Measurements from ENCODE around the gene OGFOD1. TPM values are rescaled to one million over a fixed set of nuclear protein-coding genes. Genes with fewer than 3 reads are reported as not detected.

The OGFOD1 gene
- total RNA-seq (2016; rRNA removed; fragmentation: Illumina TruSeq; extraction: Trizol) (81.3 and 160 TPM in 2 replicates), polyA plus RNA-seq (2011; rRNA removed) (31.1 and 35.2 TPM in 2 replicates), polyA minus RNA-seq (2011; rRNA and poly(A)+ RNA removed; ENCODE audit: low replicate concordance) (28.6 and 57.3 TPM in 2 replicates), Bru-seq, nascent RNA (percentile 93 among the genes with signal in this experiment), BruChase-seq, experiment 1, labeled RNA remaining after a 6-hour chase (percentile 93 among the genes with signal in this experiment), BruChase-seq, experiment 2, labeled RNA remaining after a 2-hour chase (percentile 93 among the genes with signal in this experiment)
- total RNA-seq (2016; cell fraction: cytosol; rRNA removed; fragmentation: Illumina TruSeq; extraction: Trizol; ENCODE audit: low read depth) = 6.6 and 8.4 TPM in 2 replicates
- total RNA-seq (2016; cell fraction: insoluble cytoplasmic fraction; rRNA removed; fragmentation: Illumina TruSeq; extraction: Trizol) = 86.8 and 157 TPM in 2 replicates
- total RNA-seq (2016; cell fraction: membrane; rRNA removed; fragmentation: Illumina TruSeq; extraction: Trizol) = 20.3 and 27.2 TPM in 2 replicates
- total RNA-seq (2016; cell fraction: nucleus; rRNA removed; fragmentation: Illumina TruSeq; extraction: Trizol) = 53.7 and 58.7 TPM in 2 replicates
- 20.7 and 32.8 TPM in 2 replicates for polyA plus RNA-seq (2011; cell fraction: cytosol; rRNA removed)
- 11.1 and 14.6 TPM in 2 replicates for polyA plus RNA-seq (2011; cell fraction: nucleus; rRNA removed)
- polyA plus RNA-seq (2012) = 44.7 and 68.7 TPM in 2 replicates
- polyA plus RNA-seq (2016; cell fraction: cytosol; fragmentation: Illumina TruSeq; extraction: Trizol; ENCODE audit: low read depth) = 6.1 and 7.5 TPM in 2 replicates
- 139 and 141 TPM in 2 replicates for polyA plus RNA-seq (2016; cell fraction: insoluble cytoplasmic fraction; fragmentation: Illumina TruSeq; extraction: Trizol; ENCODE audit: low read depth)
- polyA plus RNA-seq (2016; cell fraction: membrane; fragmentation: Illumina TruSeq; extraction: Trizol; ENCODE audit: low read depth) = 14.8 and 18.5 TPM in 2 replicates
- polyA plus RNA-seq (2016; cell fraction: nucleus; fragmentation: Illumina TruSeq; extraction: Trizol; ENCODE audit: insufficient read depth, low read depth) = 48.7 and 52.3 TPM in 2 replicates
- polyA minus RNA-seq (2011; cell fraction: cytosol; rRNA and poly(A)+ RNA removed) = 24.4 and 40.4 TPM in 2 replicates
- 61.2 and 74.1 TPM in 2 replicates for polyA minus RNA-seq (2011; cell fraction: nucleus; rRNA and poly(A)+ RNA removed)
- long read RNA-seq, experiment 1, full-length matches to known transcripts = 60 of 77 reads
- long read RNA-seq, experiment 1, partial matches to known transcripts = 9 of 77 reads
- long read RNA-seq, experiment 1, other reads (novel, unspliced or antisense) = 8 of 77 reads
- long read RNA-seq, experiment 2, full-length matches to known transcripts = 84 of 195 reads
- long read RNA-seq, experiment 2, partial matches to known transcripts = 100 of 195 reads
- long read RNA-seq, experiment 2, other reads (novel, unspliced or antisense) = 11 of 195 reads

DNA sequence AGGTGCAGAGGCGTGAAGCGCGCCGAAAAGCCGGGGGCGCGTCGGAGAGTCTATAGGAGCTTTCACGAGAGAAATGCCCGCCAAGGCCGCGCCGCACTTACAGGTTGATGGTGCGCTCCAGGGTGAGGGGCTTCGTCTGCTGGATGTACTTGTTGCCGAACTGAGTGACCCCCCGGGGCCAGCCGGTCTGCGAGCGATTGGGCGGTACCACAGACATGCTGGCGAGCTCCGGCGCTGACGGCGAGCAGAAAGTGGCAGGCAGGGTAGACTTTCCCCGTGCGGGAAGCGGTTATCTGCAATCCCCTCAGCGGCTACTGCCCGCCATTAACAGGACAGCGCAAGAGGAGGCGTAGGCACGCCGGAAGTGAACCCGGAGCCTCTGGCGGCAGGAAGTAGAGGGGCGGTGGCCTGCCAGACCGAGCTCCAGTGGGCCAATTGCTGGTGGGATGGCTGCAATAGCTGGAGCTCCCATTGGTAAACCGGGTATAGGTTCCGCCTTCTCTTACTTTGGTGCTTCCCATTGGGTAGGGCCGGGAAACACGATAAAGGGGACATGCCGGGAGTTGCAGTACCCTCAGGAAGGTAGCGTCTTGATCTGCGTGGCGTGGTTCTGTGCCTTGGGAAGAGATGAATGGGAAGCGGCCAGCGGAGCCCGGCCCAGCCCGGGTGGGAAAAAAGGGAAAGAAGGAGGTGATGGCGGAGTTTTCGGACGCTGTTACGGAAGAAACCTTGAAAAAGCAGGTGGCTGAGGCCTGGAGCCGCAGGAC is at the start of gene OGFOD1, which contains the start of gene NUDT21:
Gene OGFOD1, plus strand, starts transcription at position 569 of the 767 bp plus-strand sequence. Its CDS starts 59 bp downstream, at position 628.
Gene NUDT21, minus strand, starts transcription at position 347 of the 767 bp plus-strand sequence. Its CDS starts 130 bp downstream, at position 217.
- Histone ChIP-seq H3K27ac (ENCODE audit: extremely low read length, insufficient read depth, low read length) (peak within 1 kb of the TSS; percentile 87), H3K9ac (ENCODE audit: insufficient read depth, low read depth, low read length) (peak within 1 kb of the TSS; percentile 89), H3K9me3 (ENCODE audit: low read length) (no peaks in the 10 kb centered on the region), H3K4me3 (replicated peaks in 1 of 3; ENCODE audit: insufficient read depth in 1 of 3, low read depth in 2 of 3, low read length in 3 of 3) (peak within 1 kb of the TSS; percentile 93 to 97 (median 96)), H3K4me1 (ENCODE audit: insufficient read depth, low read length) (peaks cover 48% of the 10 kb centered on the region), H3K79me2 (ENCODE audit: insufficient read depth, low read length) (peaks cover 69% of the 10 kb centered on the region), H3K36me3 (replicated peaks in 1 of 2; ENCODE audit: control insufficient read depth in 1 of 2, insufficient read depth in 2 of 2, low read length in 2 of 2) (peaks cover 8 to 45% of the 10 kb centered on the region in 2 experiments), H2AFZ (ENCODE audit: low read length) (peak within 1 kb of the TSS; percentile 45), H4K20me1 (ENCODE audit: insufficient read depth, low read length) (peaks cover 30% of the 10 kb centered on the region), H3K4me2 (ENCODE audit: low read depth, low read length) (peak within 1 kb of the TSS; percentile 83), H3K27me3 (ENCODE audit: control insufficient read depth in 1 of 2, insufficient read depth in 2 of 2, low read length in 2 of 2) (no peaks in the 10 kb centered on the region; a peak in 1 of 5 replicates)
- WGBS (ENCODE audit: low lambda C conversion rate) = 1% methylated on average over 47 of the region's 56 CpGs
- peak; percentile 99 for DNase-seq (ENCODE audit: low spot score)
- BruUV-seq (replicated peaks) = no TSS peak
- in situ Hi-C loops (cut with HindIII; ENCODE audit: extremely low pct_ligation_motif_present, low pct_unique_long_range_greater_than_20kb) (no loop called here), intact Hi-C loops (cut with micrococcal nuclease; ENCODE audit: unreplicated experiment) (loop anchor here (2.0 to 5.0 kb wide), 3 partner anchors 26 to 69 kb away; partner anchors contain the start of gene AMFR)
- FAIRE-seq = peak; percentile 79
- peak; percentile 98 for ATAC-seq
- ChIA-PET CTCF (ENCODE audit: low intra/inter-chr PET ratio, low total read pairs) (no interaction called here), POLR2A (interaction anchor here (0.6 to 2.2 kb wide), 26 partner anchors 9 to 389 kb away, joined by 3 to 27 read pairs (median 4); partner anchors contain the start of genes AMFR and MT2A)
- TF ChIP-seq, protein P1, sequence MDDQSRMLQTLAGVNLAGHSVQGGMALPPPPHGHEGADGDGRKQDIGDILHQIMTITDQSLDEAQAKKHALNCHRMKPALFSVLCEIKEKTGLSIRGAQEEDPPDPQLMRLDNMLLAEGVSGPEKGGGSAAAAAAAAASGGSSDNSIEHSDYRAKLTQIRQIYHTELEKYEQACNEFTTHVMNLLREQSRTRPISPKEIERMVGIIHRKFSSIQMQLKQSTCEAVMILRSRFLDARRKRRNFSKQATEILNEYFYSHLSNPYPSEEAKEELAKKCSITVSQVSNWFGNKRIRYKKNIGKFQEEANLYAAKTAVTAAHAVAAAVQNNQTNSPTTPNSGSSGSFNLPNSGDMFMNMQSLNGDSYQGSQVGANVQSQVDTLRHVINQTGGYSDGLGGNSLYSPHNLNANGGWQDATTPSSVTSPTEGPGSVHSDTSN (CRISPR knock-in tag; IDR thresholded peaks at IDR 0.05; ENCODE audit: borderline replicate concordance) = no peak
- TF ChIP-seq SIN3A (IDR thresholded peaks at IDR 0.05; ENCODE audit: borderline replicate concordance, low read depth, low read length) = peak; percentile 79; the same call in 1 of the 2 replicates
- TF ChIP-seq ZNF430 (CRISPR knock-in tag; IDR thresholded peaks at IDR 0.05) = peak; percentile 82; the same call in 1 of the 2 replicates
- TF ChIP-seq ZNF333 (CRISPR knock-in tag; IDR thresholded peaks at IDR 0.05; ENCODE audit: borderline replicate concordance) = peak; percentile 55; the same call in 1 of the 2 replicates
- TF ChIP-seq ZFYVE20 (CRISPR knock-in tag; IDR thresholded peaks at IDR 0.05; ENCODE audit: borderline replicate concordance, low read depth) = no peak
- TF ChIP-seq SATB2 (CRISPR knock-in tag; IDR thresholded peaks at IDR 0.05) = peak; percentile 76; the same call in 1 of the 2 replicates
- TF ChIP-seq ZNF20 (CRISPR knock-in tag; IDR thresholded peaks at IDR 0.05) = no peak
- TF ChIP-seq, protein P2, sequence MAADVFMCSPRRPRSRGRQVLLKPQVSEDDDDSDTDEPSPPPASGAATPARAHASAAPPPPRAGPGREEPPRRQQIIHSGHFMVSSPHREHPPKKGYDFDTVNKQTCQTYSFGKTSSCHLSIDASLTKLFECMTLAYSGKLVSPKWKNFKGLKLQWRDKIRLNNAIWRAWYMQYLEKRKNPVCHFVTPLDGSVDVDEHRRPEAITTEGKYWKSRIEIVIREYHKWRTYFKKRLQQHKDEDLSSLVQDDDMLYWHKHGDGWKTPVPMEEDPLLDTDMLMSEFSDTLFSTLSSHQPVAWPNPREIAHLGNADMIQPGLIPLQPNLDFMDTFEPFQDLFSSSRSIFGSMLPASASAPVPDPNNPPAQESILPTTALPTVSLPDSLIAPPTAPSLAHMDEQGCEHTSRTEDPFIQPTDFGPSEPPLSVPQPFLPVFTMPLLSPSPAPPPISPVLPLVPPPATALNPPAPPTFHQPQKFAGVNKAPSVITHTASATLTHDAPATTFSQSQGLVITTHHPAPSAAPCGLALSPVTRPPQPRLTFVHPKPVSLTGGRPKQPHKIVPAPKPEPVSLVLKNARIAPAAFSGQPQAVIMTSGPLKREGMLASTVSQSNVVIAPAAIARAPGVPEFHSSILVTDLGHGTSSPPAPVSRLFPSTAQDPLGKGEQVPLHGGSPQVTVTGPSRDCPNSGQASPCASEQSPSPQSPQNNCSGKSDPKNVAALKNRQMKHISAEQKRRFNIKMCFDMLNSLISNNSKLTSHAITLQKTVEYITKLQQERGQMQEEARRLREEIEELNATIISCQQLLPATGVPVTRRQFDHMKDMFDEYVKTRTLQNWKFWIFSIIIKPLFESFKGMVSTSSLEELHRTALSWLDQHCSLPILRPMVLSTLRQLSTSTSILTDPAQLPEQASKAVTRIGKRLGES (CRISPR knock-in tag; IDR thresholded peaks at IDR 0.05; ENCODE audit: borderline replicate concordance) = peak; percentile 27; the same call in 1 of the 2 replicates
- TF ChIP-seq ZNF552 (CRISPR knock-in tag; IDR thresholded peaks at IDR 0.05; ENCODE audit: borderline replicate concordance) = 0 out of 2 replicates have a peak, but pooled peaks have one; percentile 23
- TF ChIP-seq ZFP90 (CRISPR knock-in tag; IDR thresholded peaks at IDR 0.05; ENCODE audit: borderline replicate concordance) = peak; percentile 71
- peak; percentile 80 for TF ChIP-seq NKX3-1 (CRISPR knock-in tag; IDR thresholded peaks at IDR 0.05)

All from HepG2 (cell line).